Measurements from ENCODE around the gene CEMIP.

DNA sequence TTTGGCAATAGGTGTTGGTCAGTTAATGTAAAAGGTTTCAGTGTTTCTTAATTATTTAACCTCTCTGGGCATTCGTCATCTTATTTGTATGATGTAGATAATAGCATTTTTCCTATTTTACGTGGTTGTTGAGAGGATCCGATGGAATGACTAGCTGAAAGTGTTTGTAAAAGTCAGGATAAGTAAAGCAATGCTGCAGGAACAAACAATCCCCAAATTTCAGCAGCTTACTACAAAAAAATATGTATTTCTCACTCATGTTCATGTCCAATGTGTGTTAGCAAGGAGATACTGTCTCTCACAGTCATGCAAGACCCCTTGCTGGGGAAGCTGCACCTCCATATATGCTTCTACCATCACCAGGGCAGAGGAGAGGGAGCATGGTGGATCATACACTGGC is 38.7 kb downstream of the CEMIP start:
- TF ChIP-seq, protein P1, sequence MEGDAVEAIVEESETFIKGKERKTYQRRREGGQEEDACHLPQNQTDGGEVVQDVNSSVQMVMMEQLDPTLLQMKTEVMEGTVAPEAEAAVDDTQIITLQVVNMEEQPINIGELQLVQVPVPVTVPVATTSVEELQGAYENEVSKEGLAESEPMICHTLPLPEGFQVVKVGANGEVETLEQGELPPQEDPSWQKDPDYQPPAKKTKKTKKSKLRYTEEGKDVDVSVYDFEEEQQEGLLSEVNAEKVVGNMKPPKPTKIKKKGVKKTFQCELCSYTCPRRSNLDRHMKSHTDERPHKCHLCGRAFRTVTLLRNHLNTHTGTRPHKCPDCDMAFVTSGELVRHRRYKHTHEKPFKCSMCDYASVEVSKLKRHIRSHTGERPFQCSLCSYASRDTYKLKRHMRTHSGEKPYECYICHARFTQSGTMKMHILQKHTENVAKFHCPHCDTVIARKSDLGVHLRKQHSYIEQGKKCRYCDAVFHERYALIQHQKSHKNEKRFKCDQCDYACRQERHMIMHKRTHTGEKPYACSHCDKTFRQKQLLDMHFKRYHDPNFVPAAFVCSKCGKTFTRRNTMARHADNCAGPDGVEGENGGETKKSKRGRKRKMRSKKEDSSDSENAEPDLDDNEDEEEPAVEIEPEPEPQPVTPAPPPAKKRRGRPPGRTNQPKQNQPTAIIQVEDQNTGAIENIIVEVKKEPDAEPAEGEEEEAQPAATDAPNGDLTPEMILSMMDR (IDR thresholded peaks at IDR 0.05) = no peak
- no peak for TF ChIP-seq POLR2AphosphoS5 (IDR thresholded peaks at IDR 0.05)

Measured in breast epithelium (tissue), 3 donors.